Astrocyte (in vitro differentiated cells and primary cell): ENCODE results near the gene POLD2. TPM values are rescaled to one million over a fixed set of nuclear protein-coding genes. Genes with fewer than 3 reads are reported as not detected.

Source experiments
- DNase-seq: peaks from one replicate; pipeline ENCODE4 v3.0.0-alpha.2; 2010; ENCODE audit warnings: low read depth
- FAIRE-seq: peaks from 2 replicates; lab custom pipeline; 2011; peaks lifted over from hg19 to GRCh38; lab: Jason Lieb, UNC
- H2AFZ ChIP-seq: 2 replicates; pipeline ENCODE4 v1.6.0; 2012; ENCODE audit warnings: low read depth, low read length, inconsistent platforms
- H3K27ac ChIP-seq: 2 replicates; pipeline ENCODE4 v1.5.1; 2011; ENCODE audit warnings: low read depth, low read length, inconsistent platforms
- H3K27me3 ChIP-seq: 2 replicates; pipeline ENCODE4 v1.6.0; 2011; ENCODE audit warnings: low read length, inconsistent platforms; ENCODE audit not compliant: insufficient read depth
- H3K36me3 ChIP-seq: 2 replicates; pipeline ENCODE4 v1.5.1; 2011; ENCODE audit warnings: low read length, inconsistent platforms; ENCODE audit not compliant: insufficient read depth
- H3K4me1 ChIP-seq: 2 replicates; pipeline ENCODE4 v1.5.1; 2011; ENCODE audit warnings: low read length, inconsistent platforms; ENCODE audit not compliant: insufficient read depth
- H3K4me2 ChIP-seq: 2 replicates; pipeline ENCODE4 v1.6.0; 2012; ENCODE audit warnings: low read length, inconsistent platforms
- H3K4me3 ChIP-seq: 2 replicates; pipeline ENCODE4 v1.5.1; 2011; ENCODE audit warnings: low read depth, mild to moderate bottlenecking, low read length, inconsistent platforms; ENCODE audit not compliant: insufficient read depth
- H3K79me2 ChIP-seq: 2 replicates; pipeline ENCODE4 v1.6.0; 2012; ENCODE audit warnings: mild to moderate bottlenecking, low read length, inconsistent platforms; ENCODE audit not compliant: insufficient read depth
- H3K9ac ChIP-seq: 2 replicates; pipeline ENCODE4 v1.6.0; 2012; ENCODE audit warnings: mild to moderate bottlenecking, low read length, inconsistent platforms
- H3K9me3 ChIP-seq: 2 replicates; pipeline ENCODE4 v1.5.1; 2012; ENCODE audit warnings: low read depth, mild to moderate bottlenecking, low read length, inconsistent platforms; ENCODE audit not compliant: insufficient read depth
- H4K20me1 ChIP-seq: 2 replicates; pipeline ENCODE4 v1.6.0; 2012; ENCODE audit warnings: low read length, inconsistent platforms; ENCODE audit not compliant: insufficient read depth
- H3K27ac Mint-ChIP-seq: one replicate; pipeline ENCODE4 v1.8.0; 2021; ENCODE audit warnings: mild to moderate bottlenecking, mixed read lengths; ENCODE audit not compliant: unreplicated experiment
- H3K27me3 Mint-ChIP-seq: one replicate; pipeline ENCODE4 v1.8.0; 2021; ENCODE audit warnings: low read depth, mixed read lengths; ENCODE audit not compliant: unreplicated experiment
- H3K36me3 Mint-ChIP-seq: one replicate; pipeline ENCODE4 v1.8.0; 2021; ENCODE audit warnings: low read depth, mixed read lengths; ENCODE audit not compliant: unreplicated experiment
- H3K4me1 Mint-ChIP-seq: one replicate; pipeline ENCODE4 v1.8.0; 2021; ENCODE audit warnings: low read depth, mixed read lengths; ENCODE audit not compliant: unreplicated experiment
- H3K4me3 Mint-ChIP-seq: one replicate; pipeline ENCODE4 v1.8.0; 2021; ENCODE audit warnings: mild to moderate bottlenecking, moderate library complexity, mixed read lengths; ENCODE audit not compliant: unreplicated experiment
- H3K9me3 Mint-ChIP-seq: one replicate; pipeline ENCODE4 v1.8.0; 2021; ENCODE audit warnings: mild to moderate bottlenecking, mixed read lengths; ENCODE audit not compliant: unreplicated experiment
- CTCF ChIP-seq: IDR thresholded peaks from 2 replicates; pipeline ENCODE4 v1.5.1; 2011; ENCODE audit warnings: low read depth, mild to moderate bottlenecking, inconsistent platforms, low read length, moderate library complexity; ENCODE audit not compliant: insufficient read depth
- EZH2 ChIP-seq: IDR thresholded peaks from 2 replicates; pipeline ENCODE4 v1.6.1; 2012; ENCODE audit warnings: mild to moderate bottlenecking, low read length, inconsistent platforms; ENCODE audit not compliant: insufficient read depth
- total RNA-seq: library from RNA; stranded (reverse); gene quantifications from 2 replicates; pipeline ENCODE4 v1.2.1, GENCODE V29; 2021

POLD2 gene
- total RNA-seq, 1 donor from 2014 or later = 67.7 TPM

- no peak overlapping the region for H2AFZ ChIP-seq
- H3K9me3 ChIP-seq = no peaks in the 10 kb centered on the region
- H4K20me1 ChIP-seq = no peaks in the 10 kb centered on the region
- Mint-ChIP-seq H3K4me3 (peak overlapping the region; percentile 69), H3K36me3 (peaks cover 2% of the 10 kb centered on the region), H3K4me1 (peaks cover 4% of the 10 kb centered on the region), H3K9me3 (no peaks in the 10 kb centered on the region), H3K27ac (no peak overlapping the region), H3K27me3 (peaks cover 31% of the 10 kb centered on the region)
- DNase-seq (no peak), FAIRE-seq (no peak)
- no peaks in the 10 kb centered on the region for H3K36me3 ChIP-seq
- TF ChIP-seq EZH2 (no peak), CTCF (no peak)
- H3K4me3 ChIP-seq = no peak overlapping the region
- H3K4me2 ChIP-seq = no peak overlapping the region
- no peaks in the 10 kb centered on the region for H3K27me3 ChIP-seq
- H3K4me1 ChIP-seq = no peaks in the 10 kb centered on the region
- no peaks in the 10 kb centered on the region for H3K79me2 ChIP-seq
- no peak overlapping the region for H3K9ac ChIP-seq
- H3K27ac ChIP-seq = no peak overlapping the region
Observed at GRCh38 chr7:44157116-44158080, 34.0 kb upstream of the POLD2 start.

- no peaks in the 10 kb centered on the region for H4K20me1 ChIP-seq
- no peaks in the 10 kb centered on the region for H3K36me3 ChIP-seq
- H3K9me3 Mint-ChIP-seq = no peaks in the 10 kb centered on the region
- no peak for FAIRE-seq
- H3K27ac Mint-ChIP-seq = no peak overlapping the region
- H3K36me3 Mint-ChIP-seq = peaks cover 2% of the 10 kb centered on the region
- DNase-seq = no peak
- no peak overlapping the region for H3K9ac ChIP-seq
- no peak overlapping the region for H3K4me3 Mint-ChIP-seq
- H3K9me3 ChIP-seq = no peaks in the 10 kb centered on the region
- H3K4me2 ChIP-seq = no peak overlapping the region
- H3K4me1 Mint-ChIP-seq = no peaks in the 10 kb centered on the region
- H3K27me3 ChIP-seq = no peaks in the 10 kb centered on the region
- H3K4me1 ChIP-seq = no peaks in the 10 kb centered on the region
- no peak overlapping the region for H3K27ac ChIP-seq
- H3K27me3 Mint-ChIP-seq = peaks cover 35% of the 10 kb centered on the region
- TF ChIP-seq EZH2 (no peak), CTCF (no peak)
- H2AFZ ChIP-seq = no peak overlapping the region
- H3K4me3 ChIP-seq = no peak overlapping the region
- H3K79me2 ChIP-seq = no peaks in the 10 kb centered on the region
Observed at GRCh38 chr7:44156453-44157010, 33.2 kb upstream of the POLD2 start.
